ENCODE data around the gene SPATA21.

DNA sequence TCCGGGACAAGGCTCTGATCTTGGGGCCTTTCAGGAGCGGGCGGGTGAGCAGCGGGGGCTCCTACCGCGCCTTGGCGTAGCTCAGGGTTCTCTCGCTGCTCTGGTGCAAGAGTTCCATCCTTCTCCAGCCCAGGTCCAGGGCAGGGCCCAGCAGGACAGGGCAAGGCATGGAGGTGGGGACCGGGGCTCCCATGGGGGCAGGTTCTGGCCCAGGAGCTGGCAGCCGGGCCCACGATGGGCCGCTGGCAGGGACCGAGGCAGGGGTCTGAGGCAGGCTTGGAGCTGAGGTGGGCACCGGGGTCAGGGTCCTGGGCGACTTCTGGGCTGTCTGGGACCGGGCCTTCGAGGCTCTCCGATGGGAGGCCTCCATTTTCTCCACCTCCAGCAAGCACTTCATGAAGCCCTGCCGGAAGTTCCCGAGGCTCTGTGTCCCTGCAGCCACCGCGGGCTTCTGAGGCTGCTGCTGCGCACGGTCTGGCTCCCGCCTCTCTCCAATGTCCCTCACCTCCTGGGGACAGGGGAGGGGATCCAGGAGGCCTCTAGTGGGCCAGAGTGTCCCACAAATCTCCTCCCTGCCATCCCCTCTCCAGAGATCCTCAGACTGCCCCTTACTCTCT, 27.6 kb downstream of the SPATA21 start:
- TF ChIP-seq TAF1 (IDR thresholded peaks at IDR 0.05; ENCODE audit: borderline replicate concordance, insufficient read depth, low read length) (no peak), POLR2AphosphoS5 (IDR thresholded peaks at IDR 0.05; ENCODE audit: low read depth, low read length) (no peak), SIN3A (IDR thresholded peaks at IDR 0.05; ENCODE audit: borderline replicate concordance, insufficient read depth, low read length) (no peak), FOXP2 (optimal IDR thresholded peaks at IDR 0.05; ENCODE audit: borderline replicate concordance, extremely low read depth, extremely low read length, insufficient read depth) (no peak)
- TF ChIP-seq, protein P1, sequence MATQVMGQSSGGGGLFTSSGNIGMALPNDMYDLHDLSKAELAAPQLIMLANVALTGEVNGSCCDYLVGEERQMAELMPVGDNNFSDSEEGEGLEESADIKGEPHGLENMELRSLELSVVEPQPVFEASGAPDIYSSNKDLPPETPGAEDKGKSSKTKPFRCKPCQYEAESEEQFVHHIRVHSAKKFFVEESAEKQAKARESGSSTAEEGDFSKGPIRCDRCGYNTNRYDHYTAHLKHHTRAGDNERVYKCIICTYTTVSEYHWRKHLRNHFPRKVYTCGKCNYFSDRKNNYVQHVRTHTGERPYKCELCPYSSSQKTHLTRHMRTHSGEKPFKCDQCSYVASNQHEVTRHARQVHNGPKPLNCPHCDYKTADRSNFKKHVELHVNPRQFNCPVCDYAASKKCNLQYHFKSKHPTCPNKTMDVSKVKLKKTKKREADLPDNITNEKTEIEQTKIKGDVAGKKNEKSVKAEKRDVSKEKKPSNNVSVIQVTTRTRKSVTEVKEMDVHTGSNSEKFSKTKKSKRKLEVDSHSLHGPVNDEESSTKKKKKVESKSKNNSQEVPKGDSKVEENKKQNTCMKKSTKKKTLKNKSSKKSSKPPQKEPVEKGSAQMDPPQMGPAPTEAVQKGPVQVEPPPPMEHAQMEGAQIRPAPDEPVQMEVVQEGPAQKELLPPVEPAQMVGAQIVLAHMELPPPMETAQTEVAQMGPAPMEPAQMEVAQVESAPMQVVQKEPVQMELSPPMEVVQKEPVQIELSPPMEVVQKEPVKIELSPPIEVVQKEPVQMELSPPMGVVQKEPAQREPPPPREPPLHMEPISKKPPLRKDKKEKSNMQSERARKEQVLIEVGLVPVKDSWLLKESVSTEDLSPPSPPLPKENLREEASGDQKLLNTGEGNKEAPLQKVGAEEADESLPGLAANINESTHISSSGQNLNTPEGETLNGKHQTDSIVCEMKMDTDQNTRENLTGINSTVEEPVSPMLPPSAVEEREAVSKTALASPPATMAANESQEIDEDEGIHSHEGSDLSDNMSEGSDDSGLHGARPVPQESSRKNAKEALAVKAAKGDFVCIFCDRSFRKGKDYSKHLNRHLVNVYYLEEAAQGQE (IDR thresholded peaks at IDR 0.05; ENCODE audit: insufficient read depth in 1 of 2, low read depth in 2 of 2, low read length in 2 of 2): no peak

Measured in PFSK-1 (cell line).